GM12873 (cell line): ENCODE results near the gene LIN28B.
A peak's percentile ranks its signal among the peaks of the same experiment; 100 is the strongest.

Experiments
- CTCF ChIP-seq: IDR thresholded peaks from 2 replicates; pipeline ENCODE4 v1.5.1; 2012; ENCODE audit warnings: low read depth, mild to moderate bottlenecking, moderate library complexity, low read length, control low read depth; ENCODE audit not compliant: insufficient read depth; ENCODE audit errors: missing control alignments

Gene LIN28B

GRCh38 chr6:104936766-104937535, 20.0 kb upstream of the LIN28B start:
- no peak for TF ChIP-seq CTCF

DNA sequence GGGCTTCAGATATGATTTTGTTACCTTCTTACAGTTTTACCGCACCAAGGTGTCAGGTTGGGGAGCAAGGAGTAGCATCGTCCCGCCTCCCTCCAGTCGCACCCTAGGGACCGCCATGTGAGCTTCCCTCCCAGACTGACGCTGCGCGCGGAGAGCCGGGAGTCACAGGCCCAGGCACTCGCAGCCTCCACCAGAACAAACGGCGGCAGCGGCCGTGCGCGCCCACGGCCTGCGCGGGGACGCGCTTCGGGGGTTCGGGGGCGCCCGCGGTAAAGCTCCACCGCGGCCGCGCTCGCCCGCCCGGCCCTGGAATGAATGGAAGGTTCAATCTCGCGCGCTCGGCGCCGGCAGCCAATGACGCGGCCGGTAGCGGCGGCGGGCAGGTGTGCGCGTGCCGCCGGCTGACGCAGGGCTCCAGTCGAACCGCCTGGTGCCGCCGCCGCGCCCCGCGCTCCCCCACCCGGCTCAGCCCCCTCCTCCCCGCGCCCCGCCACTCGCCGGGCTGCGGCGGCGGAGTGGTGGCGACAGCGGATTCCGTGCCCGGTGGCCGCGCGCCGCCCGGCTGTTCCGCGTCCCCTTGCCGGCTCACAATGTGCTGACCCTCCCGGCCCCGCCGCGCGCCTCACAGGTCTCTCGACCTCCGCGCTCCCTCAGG, 16.5 kb upstream of the LIN28B start:
- TF ChIP-seq CTCF, result no peak

DNA sequence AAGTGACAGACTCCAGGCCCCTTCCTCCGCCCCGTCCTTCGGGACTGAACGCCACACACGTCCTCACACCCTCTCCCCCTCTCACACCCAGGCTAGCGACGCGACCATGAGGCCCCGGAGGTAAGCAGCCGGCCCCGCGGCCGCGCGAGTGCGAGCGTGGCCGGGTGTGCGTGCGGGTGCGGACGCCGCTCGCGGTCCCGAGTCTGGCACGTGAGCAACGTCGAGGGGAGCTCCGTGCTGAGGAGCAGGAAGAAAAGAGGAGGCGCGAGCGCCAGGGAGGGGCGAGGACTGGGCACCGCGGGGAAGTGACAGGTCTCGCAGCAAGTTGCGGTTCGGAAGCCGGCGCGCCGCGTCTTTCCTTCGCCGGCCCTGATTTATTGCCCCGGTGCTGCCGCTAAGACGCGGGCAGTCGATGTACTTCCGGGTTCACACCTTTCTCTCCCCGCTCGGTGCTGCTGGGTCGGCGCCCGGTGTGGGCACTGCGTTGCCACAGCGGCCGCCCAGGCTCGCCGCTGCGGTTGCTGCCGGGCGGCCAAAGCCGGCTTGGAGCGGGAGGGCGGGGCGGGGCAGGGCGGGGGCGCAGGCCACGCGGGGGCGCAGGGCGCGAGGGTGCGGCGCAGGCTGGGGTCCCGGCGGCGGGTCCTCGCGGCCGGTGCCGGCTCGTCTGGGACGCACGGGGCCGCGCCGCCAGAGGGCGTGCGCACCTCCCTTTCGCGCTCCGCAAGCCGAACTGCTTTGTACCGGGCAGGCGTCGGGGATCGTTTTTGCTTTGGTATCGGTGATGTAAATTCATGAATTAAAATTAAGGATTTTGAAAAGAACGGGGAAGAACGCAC, 15.8 kb upstream of the LIN28B start:
- peak; percentile 55 for TF ChIP-seq CTCF

DNA sequence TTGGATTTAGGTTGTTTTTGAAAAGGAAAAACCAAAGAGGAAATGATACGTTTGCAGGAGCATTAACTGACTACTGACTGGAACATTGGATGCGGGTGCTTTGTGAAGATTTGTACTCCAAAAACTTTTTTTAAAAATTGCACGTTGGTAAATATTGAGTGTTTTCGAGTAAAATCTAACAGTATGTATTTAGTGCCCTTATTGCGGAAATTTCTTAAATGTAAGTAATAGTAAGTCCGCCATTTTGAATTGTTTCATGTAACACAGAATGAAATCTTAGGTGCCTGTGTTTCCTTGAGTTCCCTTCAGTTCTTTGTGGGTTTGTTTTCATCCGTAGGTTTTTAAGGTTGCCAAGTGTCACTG, 15.2 kb upstream of the LIN28B start:
- TF ChIP-seq CTCF, result no peak

DNA sequence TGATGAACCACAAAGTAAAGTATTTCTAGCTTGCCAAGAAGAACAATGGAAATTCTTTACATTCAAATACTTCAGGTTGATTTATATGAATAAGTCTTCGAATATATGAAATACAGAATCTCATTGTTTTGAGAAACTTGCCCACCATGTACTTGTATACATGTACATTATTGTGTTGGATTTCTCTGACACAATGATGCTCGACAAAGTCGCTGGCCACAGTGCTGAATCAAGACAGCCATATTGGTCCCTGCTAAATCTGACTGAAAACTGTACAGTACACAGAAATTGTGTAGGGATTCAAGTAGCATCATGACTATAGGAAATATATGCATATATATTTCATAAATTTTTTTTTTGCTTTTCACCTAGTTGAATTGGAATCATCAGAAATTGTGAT, 13.1 kb upstream of the LIN28B start:
- TF ChIP-seq CTCF, result no peak

GRCh38 chr6:104949206-104949605, 7.7 kb upstream of the LIN28B start:
- no peak for TF ChIP-seq CTCF

DNA sequence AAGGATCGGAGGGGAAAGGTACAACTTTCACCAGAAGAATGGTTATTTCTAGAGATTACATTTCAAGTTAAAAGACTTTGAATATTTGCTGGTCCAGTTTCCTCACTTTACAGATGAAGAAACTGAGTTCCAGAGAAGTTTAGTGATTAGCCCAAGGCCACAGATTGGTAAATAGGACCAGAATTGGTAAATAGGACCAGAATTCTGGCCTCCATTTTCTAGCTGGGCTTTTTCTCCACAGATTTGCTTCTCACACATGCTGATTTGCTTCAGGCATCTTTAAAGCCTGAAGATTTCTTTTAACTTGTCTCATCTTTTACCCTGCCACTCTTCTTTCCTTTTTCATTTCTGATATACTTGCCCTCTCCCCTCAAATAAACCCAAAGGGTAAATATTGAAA, 5.2 kb upstream of the LIN28B start:
- no peak for TF ChIP-seq CTCF
